H9 (cell line): ENCODE results near the gene ADAMTS2. TPM values are rescaled to one million over a fixed set of nuclear protein-coding genes. Genes with fewer than 3 reads are reported as not detected.

ENCODE experiments used
- DNase-seq: peaks from one replicate; pipeline ENCODE4 v3.0.0-alpha.2; 2017
- H2AFZ ChIP-seq: one replicate; pipeline ENCODE4 v1.6.1; 2013; ENCODE audit warnings: mild to moderate bottlenecking, low read length, control low read depth, moderate library complexity
- H2AK5ac ChIP-seq: 2 replicates; pipeline ENCODE4 v1.6.1; 2013; ENCODE audit warnings: low read length, control low read depth, mixed read lengths; ENCODE audit not compliant: insufficient read length
- H2BK120ac ChIP-seq: one replicate; pipeline ENCODE4 v1.6.1; 2013; ENCODE audit warnings: low read depth, mild to moderate bottlenecking, low read length, control low read depth, inconsistent platforms; ENCODE audit not compliant: poor library complexity, severe bottlenecking
- H2BK12ac ChIP-seq: 2 replicates; pipeline ENCODE4 v1.6.1; 2013; ENCODE audit warnings: low read length, control low read depth, mixed read lengths, low read depth; ENCODE audit not compliant: insufficient read length
- H2BK15ac ChIP-seq: 2 replicates; pipeline ENCODE4 v1.6.1; 2013; ENCODE audit warnings: low read depth, low read length, control low read depth
- H2BK20ac ChIP-seq: one replicate; pipeline ENCODE4 v1.6.1; 2013; ENCODE audit warnings: low read depth, mild to moderate bottlenecking, low read length, control low read depth, inconsistent platforms; ENCODE audit not compliant: poor library complexity, severe bottlenecking
- H2BK5ac ChIP-seq: 2 replicates; pipeline ENCODE4 v1.6.1; 2013; ENCODE audit warnings: low read length, control low read depth, mixed read lengths; ENCODE audit not compliant: insufficient read length
- H3K14ac ChIP-seq: 2 replicates; pipeline ENCODE4 v1.6.1; 2013; ENCODE audit warnings: low read length, control low read depth; ENCODE audit not compliant: insufficient read depth
- H3K18ac ChIP-seq: 2 replicates; pipeline ENCODE4 v1.6.1; 2013; ENCODE audit warnings: low read depth, mild to moderate bottlenecking, mixed read lengths, low read length, control low read depth; ENCODE audit not compliant: insufficient read length
- H3K23ac ChIP-seq: 2 replicates; pipeline ENCODE4 v1.6.1; 2013; ENCODE audit warnings: low read length, control low read depth, mixed read lengths, low read depth; ENCODE audit not compliant: insufficient read length
- H3K23me2 ChIP-seq: 2 replicates; pipeline ENCODE4 v1.6.1; 2013; ENCODE audit warnings: low read depth, mild to moderate bottlenecking, mixed read lengths, low read length, control low read depth; ENCODE audit not compliant: insufficient read length, poor library complexity, severe bottlenecking
- H3K27ac ChIP-seq: 2 replicates; pipeline ENCODE4 v1.5.1; 2013; ENCODE audit warnings: low read length, control low read depth, mixed read lengths, low read depth; ENCODE audit not compliant: insufficient read length
- H3K27me3 ChIP-seq: 2 replicates; pipeline ENCODE4 v1.6.1; 2013; ENCODE audit warnings: low read length, control low read depth, inconsistent platforms; ENCODE audit not compliant: insufficient read depth
- H3K4ac ChIP-seq: 2 replicates; pipeline ENCODE4 v1.6.1; 2013; ENCODE audit warnings: low read depth, mild to moderate bottlenecking, control low read depth, inconsistent platforms, low read length, moderate library complexity
- H3K4me1 ChIP-seq: 2 replicates; pipeline ENCODE4 v1.6.1; 2013; ENCODE audit warnings: low read length, control low read depth, inconsistent platforms; ENCODE audit not compliant: insufficient read depth
- H3K4me2 ChIP-seq: 2 replicates; pipeline ENCODE4 v1.6.1; 2013; ENCODE audit warnings: low read length, control low read depth, mixed read lengths; ENCODE audit not compliant: insufficient read length, insufficient read depth
- H3K56ac ChIP-seq: 2 replicates; pipeline ENCODE4 v1.6.1; 2013; ENCODE audit warnings: low read depth, mild to moderate bottlenecking, mixed read lengths, low read length, control low read depth; ENCODE audit not compliant: insufficient read length
- H3K79me1 ChIP-seq: 2 replicates; pipeline ENCODE4 v1.6.1; 2013; ENCODE audit warnings: low read depth, mild to moderate bottlenecking, moderate library complexity, low read length, control low read depth, inconsistent platforms; ENCODE audit not compliant: insufficient read depth, poor library complexity, severe bottlenecking
- H3K79me2 ChIP-seq: 2 replicates; pipeline ENCODE4 v1.6.1; 2013; ENCODE audit warnings: low read length, control low read depth, inconsistent platforms; ENCODE audit not compliant: insufficient read depth
- H3K9ac ChIP-seq: 2 replicates; pipeline ENCODE4 v1.6.1; 2013; ENCODE audit warnings: low read length, control low read depth, mixed read lengths; ENCODE audit not compliant: insufficient read length; ENCODE audit errors: extremely low read depth
- H3K9me3 ChIP-seq: one replicate; pipeline ENCODE4 v1.6.1; 2013; ENCODE audit warnings: low read depth, low read length, inconsistent platforms; ENCODE audit not compliant: control insufficient read depth
- H3T11ph ChIP-seq: one replicate; pipeline ENCODE4 v1.6.1; 2013; ENCODE audit warnings: mild to moderate bottlenecking, low read length, control low read depth, inconsistent platforms
- H4K20me1 ChIP-seq: one replicate; pipeline ENCODE4 v1.6.1; 2013; ENCODE audit not compliant: control insufficient read depth, insufficient read length, insufficient read depth
- H4K5ac ChIP-seq: 2 replicates; pipeline ENCODE4 v1.6.1; 2013; ENCODE audit warnings: low read depth, mild to moderate bottlenecking, mixed read lengths, low read length, control low read depth; ENCODE audit not compliant: insufficient read length
- H4K8ac ChIP-seq: replicated peaks from 2 replicates; pipeline ENCODE4 v1.6.1; 2013; ENCODE audit warnings: low read length, control low read depth, mixed read lengths, low read depth; ENCODE audit not compliant: insufficient read length
- H4K91ac ChIP-seq: 2 replicates; pipeline ENCODE4 v1.6.1; 2013; ENCODE audit warnings: low read depth, mild to moderate bottlenecking, moderate library complexity, mixed read lengths, low read length, control low read depth; ENCODE audit not compliant: insufficient read length
- H3K27ac Mint-ChIP-seq, 3 experiments: 2 replicates in 2 of 3; 3 replicates in 1 of 3; pipeline ENCODE4 v1.8.0; 2020 to 2021; ENCODE audit warnings: mixed read lengths in 3 of 3, mild to moderate bottlenecking in 1 of 3, moderate library complexity in 1 of 3
- H3K27me3 Mint-ChIP-seq: 2 replicates; pipeline ENCODE4 v1.8.0; 2021; ENCODE audit warnings: low read depth, mild to moderate bottlenecking, moderate library complexity, mixed read lengths
- H3K36me3 Mint-ChIP-seq, 3 experiments: 2 replicates in 2 of 3; 3 replicates in 1 of 3; pipeline ENCODE4 v1.8.0; 2020 to 2021; ENCODE audit warnings: low read depth in 3 of 3, mixed read lengths in 3 of 3; ENCODE audit not compliant: insufficient read depth in 1 of 3
- H3K4me1 Mint-ChIP-seq, 2 experiments: 2 replicates each; pipeline ENCODE4 v1.8.0; 2020; ENCODE audit warnings: mixed read lengths in 2 of 2
- H3K4me3 Mint-ChIP-seq, 2 experiments: 2 replicates in 1 of 2; 3 replicates in 1 of 2; pipeline ENCODE4 v1.8.0; 2020 to 2021; ENCODE audit warnings: mild to moderate bottlenecking in 2 of 2, mixed read lengths in 2 of 2, moderate library complexity in 1 of 2
- H3K9me3 Mint-ChIP-seq, 2 experiments: 2 replicates in 1 of 2; 3 replicates in 1 of 2; pipeline ENCODE4 v1.8.0; 2020; ENCODE audit warnings: mild to moderate bottlenecking in 2 of 2, mixed read lengths in 2 of 2, moderate library complexity in 1 of 2
- CTCF ChIP-seq: fragments of 200-600 bp; sonication (generic); conservative IDR thresholded peaks from 3 replicates; pipeline ENCODE4 v1.8.0; 2021; ENCODE audit warnings: antibody characterized with exemption, mild to moderate bottlenecking
- WGBS: extraction: QIAGEN DNeasy Blood & Tissue Kit; methylation state at CpG from one replicate; pipeline ENCODE4 v1.1.7; 2013; ENCODE audit warnings: missing lambda C conversion rate, low lambda C conversion rate, mixed read lengths; ENCODE audit not compliant: insufficient read length; ENCODE audit errors: extremely low coverage; 5-methylcytosine and 5-hydroxymethylcytosine counted together
- total RNA-seq: library from RNA; stranded (reverse); gene quantifications from 2 replicates; pipeline ENCODE4 v1.2.1, GENCODE V29; 2021

ADAMTS2 gene
- total RNA-seq, 1 experiment from 2014 or later, result 5.4 TPM

- Histone ChIP-seq H4K20me1 (no peaks in the 10 kb centered on the region), H3K9me3 (no peaks in the 10 kb centered on the region), H3K9ac (no peak overlapping the region), H3K23ac (no peak overlapping the region), H3K4me2 (no peak overlapping the region), H4K91ac (no peak overlapping the region), H4K8ac (no peak overlapping the region), H2BK5ac (no peak overlapping the region), H3K18ac (no peak overlapping the region), H2AK5ac (no peak overlapping the region), H3K27me3 (no peaks in the 10 kb centered on the region), H3K23me2 (no peaks in the 10 kb centered on the region), H3K27ac (no peak overlapping the region), H4K5ac (no peak overlapping the region), H2BK12ac (no peak overlapping the region), H3K79me2 (no peaks in the 10 kb centered on the region), H3K56ac (no peak overlapping the region), H2BK15ac (no peak overlapping the region), H3K4me1 (no peaks in the 10 kb centered on the region), H2AFZ (no peak overlapping the region), H3K4ac (no peak overlapping the region), H2BK20ac (no peak overlapping the region), H3K14ac (no peak overlapping the region), H3T11ph (no peak overlapping the region), H2BK120ac (no peak overlapping the region), H3K79me1 (no peaks in the 10 kb centered on the region)
- no CpG with 5 or more reads among the region's 26 CpGs for WGBS
- Mint-ChIP-seq H3K9me3 (peaks cover 8 to 12% of the 10 kb centered on the region in 2 experiments; a peak in 2 of 5 replicates), H3K4me3 (no peak overlapping the region), H3K36me3 (peaks cover 0 to 5% (median 4%) of the 10 kb centered on the region in 3 experiments; a peak in 5 of 7 replicates), H3K4me1 (peaks cover 0 to 5% of the 10 kb centered on the region in 2 experiments; a peak in 2 of 4 replicates), H3K27me3 (peaks cover 7% of the 10 kb centered on the region), H3K27ac (no peak overlapping the region)
- TF ChIP-seq CTCF, result no peak
- peak; percentile 76 for DNase-seq
Observed at GRCh38 chr5:179373101-179373934, 28.1 kb upstream of the ADAMTS2 start.
